Activated naive CD8-positive, alpha-beta T cell treated with anti-CD3 and anti-CD28 coated beads, Interleukin-2, amount 50 U/mL, for 24 hours (primary cell): ENCODE data around the gene SLC44A5.
"Not testable (repeated sequence)": the region's sequence is repeated elsewhere in the genome, so short reads cannot be mapped to it uniquely, and the experiment has no call there.

Experiments used
- ATAC-seq: fragments of 150-1000 bp; cut with Tn5 transposase; one replicate; pipeline ENCODE4 v1.10.0; 2021
- DNase-seq: peaks from one replicate; pipeline ENCODE4 v3.0.0; 2021
- H3K27ac Mint-ChIP-seq: one replicate; pipeline ENCODE4 v1.8.0; 2021; ENCODE audit warnings: mild to moderate bottlenecking, mixed read lengths
- H3K27me3 Mint-ChIP-seq: one replicate; pipeline ENCODE4 v1.8.0; 2021; ENCODE audit warnings: mixed read lengths
- H3K36me3 Mint-ChIP-seq: one replicate; pipeline ENCODE4 v1.8.0; 2021; ENCODE audit warnings: low read depth, mixed read lengths
- H3K4me1 Mint-ChIP-seq: one replicate; pipeline ENCODE4 v1.8.0; 2021; ENCODE audit warnings: mixed read lengths
- H3K4me3 Mint-ChIP-seq: one replicate; pipeline ENCODE4 v1.8.0; 2021; ENCODE audit warnings: mild to moderate bottlenecking, moderate library complexity, mixed read lengths
- H3K9me3 Mint-ChIP-seq: one replicate; pipeline ENCODE4 v1.8.0; 2021; ENCODE audit warnings: mixed read lengths

SLC44A5 gene

DNA sequence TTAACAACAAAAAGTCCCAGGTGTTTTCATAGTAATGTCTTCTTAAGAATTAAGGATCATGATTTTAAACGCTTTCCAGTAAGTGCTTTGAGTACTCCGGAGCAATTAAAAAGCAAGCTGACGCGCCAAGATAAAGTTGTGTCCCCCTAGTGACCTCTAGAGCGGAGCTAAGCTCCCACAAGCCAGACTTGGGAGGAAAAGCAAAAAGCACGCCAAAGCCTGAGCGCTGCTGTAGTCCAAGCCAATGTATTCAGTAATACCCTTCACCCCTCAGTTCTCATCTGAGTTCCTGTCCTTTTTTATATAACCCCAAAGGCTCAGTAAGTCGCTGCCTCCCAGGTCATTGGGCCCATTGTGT is 3.5 kb upstream of the SLC44A5 start:
- DNase-seq (no peak), ATAC-seq (no peak)
- no peaks in the 10 kb centered on the region for H3K9me3 Mint-ChIP-seq
- no peak overlapping the region for H3K27ac Mint-ChIP-seq
- peaks cover 15% of the 10 kb centered on the region for H3K4me1 Mint-ChIP-seq
- H3K4me3 Mint-ChIP-seq, result peak overlapping the region; percentile 60
- peaks cover 61% of the 10 kb centered on the region for H3K27me3 Mint-ChIP-seq
- no peaks in the 10 kb centered on the region for H3K36me3 Mint-ChIP-seq

DNA sequence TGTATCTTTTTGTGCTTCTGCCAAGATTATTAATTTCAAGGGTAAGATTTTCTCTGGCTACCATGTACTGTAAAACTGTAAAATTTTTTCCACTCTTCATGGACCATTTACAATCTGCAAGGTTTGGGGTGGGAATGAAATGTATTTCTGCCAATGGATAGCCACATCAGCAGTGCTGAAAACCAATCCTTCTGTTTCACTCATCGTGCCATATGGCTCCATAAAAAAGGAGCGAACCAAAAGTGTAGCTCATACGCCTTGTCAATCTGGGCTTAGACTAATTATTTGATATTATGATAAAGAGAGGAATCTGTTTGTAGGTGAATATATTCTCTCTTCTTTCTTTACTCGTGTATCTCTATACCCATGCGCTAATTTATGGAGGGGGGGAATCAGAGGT is 3.0 kb upstream of the SLC44A5 start:
- Mint-ChIP-seq H3K4me3 (no peak overlapping the region), H3K36me3 (no peaks in the 10 kb centered on the region), H3K9me3 (no peaks in the 10 kb centered on the region), H3K4me1 (peaks cover 15% of the 10 kb centered on the region), H3K27me3 (peaks cover 59% of the 10 kb centered on the region), H3K27ac (no peak overlapping the region)
- ATAC-seq, result no peak
- DNase-seq, result no peak

DNA sequence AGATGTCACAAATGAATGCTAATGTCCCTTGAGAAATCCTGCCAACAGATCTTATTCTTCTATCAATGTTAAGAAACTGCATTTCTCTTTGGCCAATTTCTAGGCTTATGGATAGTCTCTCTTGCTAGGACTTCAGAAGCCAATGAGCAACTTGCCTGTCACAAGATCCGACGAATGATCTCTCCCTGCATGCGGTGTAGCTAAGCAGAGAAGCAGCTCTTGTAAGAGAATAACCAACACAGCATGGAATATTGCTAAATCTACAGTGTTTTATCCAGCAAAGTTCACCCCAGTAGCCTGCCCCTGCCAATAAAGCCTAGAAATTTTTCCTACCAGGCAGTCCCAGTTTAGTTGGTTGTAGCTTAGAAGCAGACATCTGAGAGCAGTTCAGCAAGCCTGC is 2.1 kb upstream of the SLC44A5 start:
- Mint-ChIP-seq H3K9me3 (no peaks in the 10 kb centered on the region), H3K27me3 (peaks cover 61% of the 10 kb centered on the region), H3K4me3 (no peak overlapping the region), H3K4me1 (peaks cover 15% of the 10 kb centered on the region), H3K36me3 (no peaks in the 10 kb centered on the region), H3K27ac (no peak overlapping the region)
- no peak for DNase-seq
- ATAC-seq, result no peak

DNA sequence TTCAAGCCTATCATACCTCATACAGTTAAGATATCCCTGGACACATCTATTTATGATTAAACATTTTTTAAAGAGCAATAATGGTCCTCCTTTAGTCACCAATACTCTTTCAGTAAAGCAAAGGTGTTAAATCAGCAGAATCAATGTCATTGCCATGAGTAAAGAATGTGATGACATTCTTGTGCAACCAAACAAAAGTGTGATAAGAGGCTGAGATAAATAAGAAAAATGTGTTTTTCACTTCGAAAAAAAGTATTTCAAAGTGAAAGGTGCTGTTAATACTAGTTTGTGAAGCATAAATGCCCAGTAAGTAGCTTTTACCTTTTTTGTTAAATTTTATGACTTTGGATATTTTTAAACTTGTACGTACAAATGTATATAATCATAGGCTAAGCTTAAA is 8.4 kb downstream of the SLC44A5 start:
- Mint-ChIP-seq H3K4me3 (no peak overlapping the region), H3K36me3 (no peaks in the 10 kb centered on the region), H3K27me3 (peaks cover 15% of the 10 kb centered on the region), H3K9me3 (no peaks in the 10 kb centered on the region), H3K4me1 (no peaks in the 10 kb centered on the region), H3K27ac (no peak overlapping the region)
- ATAC-seq, result no peak
- DNase-seq, result no peak

DNA sequence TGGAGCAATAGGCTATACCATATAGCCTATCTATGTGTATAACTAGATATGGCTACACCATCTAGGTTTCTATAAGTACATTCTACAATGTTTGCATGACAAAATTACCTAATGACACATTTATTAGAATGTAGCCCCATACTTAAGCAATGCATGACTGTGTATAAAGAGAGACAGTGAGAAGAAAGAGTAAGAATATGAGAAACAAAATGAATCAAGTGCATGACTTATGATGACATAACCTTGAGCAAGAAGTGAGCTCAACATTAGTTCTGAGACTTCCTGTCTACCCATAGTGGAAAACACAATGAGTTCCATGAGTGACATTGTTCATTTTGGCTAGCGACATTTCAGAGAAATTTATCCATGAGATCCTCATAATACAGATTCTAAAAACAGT is 10.1 kb downstream of the SLC44A5 start:
- Mint-ChIP-seq H3K27me3 (peaks cover 10% of the 10 kb centered on the region), H3K36me3 (no peaks in the 10 kb centered on the region), H3K27ac (no peak overlapping the region), H3K4me1 (no peaks in the 10 kb centered on the region), H3K4me3 (no peak overlapping the region), H3K9me3 (no peaks in the 10 kb centered on the region)
- DNase-seq (no peak), ATAC-seq (no peak)

DNA sequence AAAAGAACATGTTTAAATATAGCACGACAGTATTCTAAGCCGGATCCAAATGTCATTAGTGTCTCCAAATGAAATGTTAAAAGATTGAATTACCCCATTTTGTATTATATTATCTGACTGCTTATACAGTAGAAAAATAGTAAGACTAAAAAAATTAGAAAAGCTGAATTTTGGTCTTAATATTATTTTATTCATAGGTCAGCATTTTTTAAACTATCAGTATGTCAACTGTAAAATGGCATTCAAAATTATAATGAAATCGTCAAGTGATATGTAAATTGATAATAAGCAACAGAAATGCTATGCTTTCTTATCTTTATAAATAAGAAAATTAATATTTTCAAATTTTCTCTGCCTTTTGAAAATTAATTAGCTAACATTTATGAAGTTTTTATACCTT is 16.6 kb downstream of the SLC44A5 start:
- no peak overlapping the region for H3K27ac Mint-ChIP-seq
- H3K36me3 Mint-ChIP-seq, result no peaks in the 10 kb centered on the region
- ATAC-seq (no peak), DNase-seq (no peak)
- peaks cover 7% of the 10 kb centered on the region for H3K9me3 Mint-ChIP-seq
- H3K4me1 Mint-ChIP-seq, result no peaks in the 10 kb centered on the region
- H3K4me3 Mint-ChIP-seq, result no peak overlapping the region
- peaks cover 15% of the 10 kb centered on the region for H3K27me3 Mint-ChIP-seq

DNA sequence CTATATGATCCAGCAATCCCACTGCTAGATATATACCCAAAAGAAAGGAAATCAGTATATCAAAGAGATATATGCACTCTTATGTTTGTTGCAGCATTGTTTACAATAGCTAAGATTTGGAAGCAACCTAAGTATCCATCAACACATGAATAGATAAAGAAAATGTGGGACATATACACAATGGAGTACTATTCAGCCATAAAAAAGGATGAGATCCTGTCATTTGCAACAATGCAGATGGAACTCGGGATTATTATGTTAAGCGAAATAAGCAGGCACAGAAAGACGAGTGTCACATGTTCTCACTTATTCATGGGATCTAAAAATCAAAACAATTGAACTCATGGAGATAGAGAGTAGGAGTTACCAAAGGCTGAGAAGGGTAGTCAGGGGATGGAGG is 17.5 kb downstream of the SLC44A5 start:
- not testable (repeated sequence) for H3K36me3 Mint-ChIP-seq, ATAC-seq, H3K9me3 Mint-ChIP-seq, H3K27ac Mint-ChIP-seq, DNase-seq, H3K4me3 Mint-ChIP-seq, H3K4me1 Mint-ChIP-seq
- peaks cover 15% of the 10 kb centered on the region for H3K27me3 Mint-ChIP-seq

DNA sequence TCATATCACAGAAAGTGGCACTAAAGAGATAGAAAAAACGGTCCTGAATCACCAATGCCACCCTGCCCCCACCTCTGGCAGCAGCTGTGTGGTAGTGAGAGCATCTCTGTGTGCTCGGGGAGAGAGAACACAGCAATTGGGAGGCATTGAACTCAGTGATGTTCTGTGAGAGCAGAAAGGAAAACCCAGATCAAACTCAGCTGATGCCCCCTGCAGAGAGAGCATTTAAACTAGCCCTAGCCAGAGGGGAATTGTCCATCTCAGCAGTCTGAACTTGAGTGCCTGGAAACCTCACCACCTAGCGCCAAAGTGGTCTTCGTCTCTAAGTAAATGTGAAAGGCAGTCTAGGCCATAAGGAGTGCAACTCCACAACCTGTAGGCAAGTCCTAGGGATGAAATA is 21.3 kb downstream of the SLC44A5 start:
- DNase-seq (no peak), ATAC-seq (no peak)
- Mint-ChIP-seq H3K27ac (no peak overlapping the region), H3K9me3 (peaks cover 7% of the 10 kb centered on the region), H3K27me3 (peaks cover 10% of the 10 kb centered on the region), H3K36me3 (no peaks in the 10 kb centered on the region), H3K4me3 (no peak overlapping the region), H3K4me1 (no peaks in the 10 kb centered on the region)

DNA sequence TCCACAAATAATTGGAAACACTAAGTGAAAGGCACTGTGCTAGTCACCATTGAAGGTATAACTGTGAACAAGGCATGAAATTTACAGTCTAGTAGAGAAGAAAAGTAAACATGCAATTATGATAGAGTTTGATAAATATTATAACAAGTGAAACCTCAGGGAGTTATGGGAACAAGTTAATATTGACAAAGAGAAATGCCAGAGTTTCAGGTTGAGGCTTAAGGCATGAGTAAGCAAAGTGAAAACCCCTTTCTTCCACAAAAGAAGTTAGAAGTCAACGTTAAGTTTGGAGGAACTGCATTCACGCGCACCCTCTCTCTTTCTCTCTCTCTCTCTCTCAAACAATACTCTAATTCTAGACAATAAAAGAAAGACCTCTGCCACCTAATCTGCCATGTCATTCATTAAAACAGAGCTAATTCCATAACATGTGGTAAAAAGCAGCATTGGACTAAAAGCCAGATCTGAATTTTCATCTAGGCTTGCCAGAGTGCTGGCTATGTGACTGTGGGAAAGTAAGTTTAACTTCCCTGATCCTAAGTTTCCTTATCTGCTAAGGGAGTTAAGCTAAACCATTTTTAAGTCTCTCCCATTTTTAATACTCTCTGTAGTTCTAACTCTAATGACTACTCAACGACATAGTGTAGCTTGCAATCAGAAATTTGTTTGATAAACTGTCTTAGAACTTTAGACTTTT is 22.0 kb downstream of the SLC44A5 start:
- H3K27ac Mint-ChIP-seq, result no peak overlapping the region
- H3K36me3 Mint-ChIP-seq, result no peaks in the 10 kb centered on the region
- H3K9me3 Mint-ChIP-seq, result peaks cover 7% of the 10 kb centered on the region
- H3K4me3 Mint-ChIP-seq, result no peak overlapping the region
- H3K27me3 Mint-ChIP-seq, result peaks cover 10% of the 10 kb centered on the region
- no peaks in the 10 kb centered on the region for H3K4me1 Mint-ChIP-seq
- DNase-seq (no peak), ATAC-seq (no peak)

DNA sequence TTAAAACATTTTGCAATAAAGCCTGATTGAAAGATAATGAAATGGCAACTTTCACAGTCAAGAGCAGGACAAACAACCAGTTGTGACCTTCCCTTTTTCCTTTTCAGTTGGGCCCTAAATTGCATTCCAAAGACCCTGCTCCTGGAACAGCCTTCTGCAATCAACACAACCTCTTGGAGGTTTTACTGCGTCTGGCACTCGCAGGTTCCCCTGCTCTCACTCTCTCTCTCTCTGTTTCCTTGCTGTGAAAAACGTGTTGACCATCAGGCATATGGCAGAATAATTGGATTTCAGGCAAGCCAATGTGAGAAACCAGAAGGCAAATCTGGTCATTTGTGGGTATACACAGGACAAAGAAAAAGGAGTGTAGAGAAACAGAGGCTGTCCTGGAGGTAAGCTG is 23.2 kb downstream of the SLC44A5 start:
- no peak for DNase-seq
- Mint-ChIP-seq H3K4me1 (no peaks in the 10 kb centered on the region), H3K27ac (no peak overlapping the region), H3K4me3 (no peak overlapping the region), H3K27me3 (peaks cover 7% of the 10 kb centered on the region), H3K9me3 (peaks cover 2% of the 10 kb centered on the region), H3K36me3 (no peaks in the 10 kb centered on the region)
- ATAC-seq, result no peak

DNA sequence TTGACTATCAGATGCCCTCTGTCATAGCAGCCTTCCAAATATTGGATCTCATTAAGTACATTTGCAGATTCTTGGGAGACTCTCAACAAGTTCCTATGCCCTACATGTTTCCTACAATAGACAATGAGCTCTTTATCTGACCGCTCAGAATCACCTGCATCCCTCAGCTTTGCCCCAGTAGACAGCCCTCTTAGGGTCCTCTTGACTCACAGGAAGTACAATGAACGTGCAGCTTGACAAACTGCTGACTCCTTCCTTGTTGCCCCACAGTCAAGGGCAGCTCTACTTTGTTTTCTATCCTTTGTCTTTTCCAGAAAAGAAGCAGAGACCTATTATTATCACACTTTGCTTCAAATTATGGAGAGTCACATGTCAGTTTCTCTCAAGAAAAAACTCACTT is 27.6 kb downstream of the SLC44A5 start:
- no peak overlapping the region for H3K4me3 Mint-ChIP-seq
- no peak for ATAC-seq
- no peak for DNase-seq
- H3K4me1 Mint-ChIP-seq, result no peaks in the 10 kb centered on the region
- no peaks in the 10 kb centered on the region for H3K9me3 Mint-ChIP-seq
- H3K27me3 Mint-ChIP-seq, result no peaks in the 10 kb centered on the region
- H3K36me3 Mint-ChIP-seq, result no peaks in the 10 kb centered on the region
- no peak overlapping the region for H3K27ac Mint-ChIP-seq

DNA sequence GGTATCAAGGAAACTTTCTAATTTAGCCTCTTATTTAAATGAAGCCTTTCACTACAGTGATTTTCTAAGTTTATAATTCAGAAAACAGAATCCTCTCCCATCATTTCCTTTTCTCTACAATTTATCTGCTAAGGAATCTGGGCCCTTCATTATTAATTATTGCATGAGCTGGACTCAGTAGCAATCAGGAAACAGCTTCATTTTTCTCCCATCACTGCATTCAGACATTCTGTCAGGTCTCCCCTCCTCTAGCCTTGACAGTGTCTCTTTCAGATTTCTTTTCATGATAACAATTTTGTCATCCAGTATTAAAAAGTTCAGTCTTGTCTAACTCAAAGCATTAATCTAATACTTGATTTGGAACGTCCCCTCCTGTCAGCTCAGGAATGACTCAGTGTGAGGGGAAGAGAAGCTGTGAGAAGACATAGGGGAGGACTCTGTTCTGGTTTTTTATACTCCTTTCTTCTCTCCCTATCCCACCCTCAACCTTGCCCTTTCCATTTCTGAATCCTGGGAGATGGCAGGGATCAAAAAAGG is 28.1 kb downstream of the SLC44A5 start:
- Mint-ChIP-seq H3K9me3 (no peaks in the 10 kb centered on the region), H3K27ac (no peak overlapping the region), H3K36me3 (no peaks in the 10 kb centered on the region), H3K27me3 (no peaks in the 10 kb centered on the region), H3K4me3 (no peak overlapping the region), H3K4me1 (no peaks in the 10 kb centered on the region)
- DNase-seq, result no peak
- ATAC-seq, result no peak

DNA sequence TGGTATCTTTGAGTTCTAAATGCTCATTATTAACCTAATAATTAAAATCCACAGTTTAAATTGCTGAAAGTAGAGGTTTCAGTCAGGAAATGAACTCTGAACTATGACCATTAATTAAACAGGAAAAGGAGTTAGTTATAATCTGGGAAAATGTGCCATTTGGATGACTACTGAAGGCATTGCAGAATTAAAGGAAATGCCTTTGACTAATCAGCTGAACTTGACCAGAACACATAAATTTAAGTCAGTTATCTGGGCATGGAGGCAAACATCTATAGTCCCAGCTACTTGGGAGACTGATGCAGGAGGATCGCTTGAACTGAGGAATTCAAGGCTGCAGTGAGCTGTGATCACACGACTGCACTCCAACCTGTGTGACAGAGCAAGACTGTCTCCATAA is 31.9 kb downstream of the SLC44A5 start:
- H3K4me3 Mint-ChIP-seq, result no peak overlapping the region
- no peak overlapping the region for H3K27ac Mint-ChIP-seq
- DNase-seq (no peak), ATAC-seq (no peak)
- peaks cover 8% of the 10 kb centered on the region for H3K27me3 Mint-ChIP-seq
- H3K36me3 Mint-ChIP-seq, result no peaks in the 10 kb centered on the region
- no peaks in the 10 kb centered on the region for H3K4me1 Mint-ChIP-seq
- H3K9me3 Mint-ChIP-seq, result no peaks in the 10 kb centered on the region

DNA sequence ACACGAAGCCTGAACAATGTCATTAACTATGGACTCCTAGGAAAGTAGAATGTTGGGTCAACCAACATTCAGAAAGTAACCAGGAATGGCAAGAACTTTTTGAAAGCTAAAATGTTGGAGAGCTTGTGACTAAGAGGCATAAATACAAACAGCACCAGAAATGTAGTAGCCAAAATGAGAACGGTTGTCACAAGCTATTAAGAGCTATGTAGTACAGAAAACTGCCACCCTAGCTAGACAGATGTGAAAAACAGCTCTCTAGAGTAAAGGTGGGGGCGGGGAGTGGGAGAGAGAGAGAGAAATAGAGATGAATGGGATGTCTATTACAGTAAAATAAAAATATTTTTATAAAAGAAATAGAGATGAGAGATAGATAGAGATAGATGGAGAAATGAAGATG is 35.1 kb downstream of the SLC44A5 start:
- DNase-seq (no peak), ATAC-seq (no peak)
- Mint-ChIP-seq H3K27ac (no peak overlapping the region), H3K27me3 (peaks cover 8% of the 10 kb centered on the region), H3K36me3 (no peaks in the 10 kb centered on the region), H3K4me1 (no peaks in the 10 kb centered on the region), H3K4me3 (no peak overlapping the region), H3K9me3 (no peaks in the 10 kb centered on the region)

DNA sequence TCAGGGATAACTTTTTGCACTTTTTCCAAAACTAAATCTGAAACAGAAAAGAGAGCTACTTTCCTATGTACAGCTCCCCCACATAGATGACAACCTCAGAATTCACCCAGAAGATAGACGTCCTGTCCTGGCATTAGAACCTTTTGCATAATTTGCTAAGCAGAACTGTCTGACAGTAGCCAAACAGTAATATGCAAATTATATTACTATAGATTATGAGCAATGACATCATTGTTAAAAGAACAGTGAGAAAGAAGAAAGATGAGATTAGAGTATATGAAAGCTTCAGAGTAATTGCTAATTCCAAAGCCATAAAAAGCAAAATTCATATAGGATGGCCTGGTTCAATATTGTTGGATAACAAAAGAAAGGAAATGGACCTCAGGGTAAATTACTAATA is 43.7 kb downstream of the SLC44A5 start:
- Mint-ChIP-seq H3K27me3 (peaks cover 6% of the 10 kb centered on the region), H3K36me3 (no peaks in the 10 kb centered on the region), H3K4me3 (no peak overlapping the region), H3K27ac (no peak overlapping the region), H3K9me3 (no peaks in the 10 kb centered on the region), H3K4me1 (no peaks in the 10 kb centered on the region)
- ATAC-seq, result no peak
- DNase-seq, result no peak

DNA sequence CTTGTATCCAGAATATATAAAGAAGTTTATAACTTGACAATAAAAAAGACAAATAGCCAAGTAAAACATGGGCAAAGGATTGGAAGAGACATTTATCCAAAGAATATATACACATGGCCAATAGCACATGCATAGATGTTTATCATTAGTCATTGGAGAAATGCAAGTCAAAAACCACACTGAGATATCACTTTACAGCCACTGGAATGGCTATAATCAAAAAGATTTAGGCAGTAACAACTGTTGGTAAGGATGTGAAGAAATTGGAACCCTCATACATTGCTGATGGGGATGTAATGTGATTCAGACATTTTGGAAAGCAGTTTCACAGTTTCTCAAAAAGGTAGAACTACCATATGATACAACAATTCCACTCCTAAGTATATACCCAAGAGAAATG is 51.1 kb downstream of the SLC44A5 start:
- H3K4me1 Mint-ChIP-seq, result no peaks in the 10 kb centered on the region
- no peak for ATAC-seq
- DNase-seq, result no peak
- H3K4me3 Mint-ChIP-seq, result no peak overlapping the region
- no peak overlapping the region for H3K27ac Mint-ChIP-seq
- H3K9me3 Mint-ChIP-seq, result no peaks in the 10 kb centered on the region
- peaks cover under 1% of the 10 kb centered on the region for H3K27me3 Mint-ChIP-seq
- H3K36me3 Mint-ChIP-seq, result no peaks in the 10 kb centered on the region
